Measurements from ENCODE around the gene CHRNB4.

GRCh38 chr15:78633348-78633747, 7.7 kb downstream of the CHRNB4 start:
- TF ChIP-seq CTCF (IDR thresholded peaks at IDR 0.05) (no peak), POLR2A (IDR thresholded peaks at IDR 0.05) (no peak)
